Keratinocyte (primary cell): ENCODE results near the gene NPLOC4. TPM values are rescaled to one million over a fixed set of nuclear protein-coding genes. Genes with fewer than 3 reads are reported as not detected.

ENCODE experiments used
- DNase-seq: peaks from one replicate; pipeline ENCODE4 v3.0.0-alpha.2; 2011; ENCODE audit warnings: low read depth, missing footprints, low spot score
- FAIRE-seq: peaks from 2 replicates; lab custom pipeline; 2011; peaks lifted over from hg19 to GRCh38; lab: Jason Lieb, UNC
- H2AFZ ChIP-seq: 2 replicates; pipeline ENCODE4 v1.6.0; 2012; ENCODE audit warnings: low read length, control low read depth, inconsistent platforms; ENCODE audit not compliant: control insufficient read depth
- H3K27ac ChIP-seq: 2 replicates; pipeline ENCODE4 v1.5.1; 2011; ENCODE audit warnings: low read length; ENCODE audit not compliant: control insufficient read depth, insufficient read depth
- H3K27me3 ChIP-seq: 3 replicates; pipeline ENCODE4 v1.6.0; 2011; ENCODE audit warnings: low read length; ENCODE audit not compliant: control insufficient read depth, insufficient read depth; ENCODE audit errors: extremely low read depth
- H3K36me3 ChIP-seq, 2 experiments: 2 replicates in 1 of 2; 3 replicates in 1 of 2; pipeline ENCODE4 v1.5.1; 2011; ENCODE audit warnings: low read length in 2 of 2, mild to moderate bottlenecking in 1 of 2; ENCODE audit not compliant: control insufficient read depth in 2 of 2, insufficient read depth in 2 of 2; ENCODE audit errors: extremely low read depth in 1 of 2
- H3K4me1 ChIP-seq: 3 replicates; pipeline ENCODE4 v1.5.1; 2011; ENCODE audit warnings: low read length; ENCODE audit not compliant: control insufficient read depth, insufficient read depth; ENCODE audit errors: extremely low read depth
- H3K4me2 ChIP-seq: 3 replicates; pipeline ENCODE4 v1.6.0; 2011; ENCODE audit warnings: low read depth, low read length; ENCODE audit not compliant: control insufficient read depth, insufficient read depth; ENCODE audit errors: extremely low read depth
- H3K4me3 ChIP-seq, 3 experiments: fragments of 200-600 bp in 1 of 3; sonication (generic) in 1 of 3; 2 replicates in 2 of 3; 3 replicates in 1 of 3; pipeline ENCODE4 v1.5.1; 2011 to 2016; ENCODE audit warnings: low read length in 3 of 3, mild to moderate bottlenecking in 3 of 3, control low read depth in 2 of 3, inconsistent platforms in 1 of 3, low read depth in 1 of 3, mixed read lengths in 1 of 3, mixed run types in 1 of 3, moderate library complexity in 1 of 3; ENCODE audit not compliant: control insufficient read depth in 2 of 3, insufficient read depth in 2 of 3; ENCODE audit errors: extremely low read depth in 1 of 3
- H3K79me2 ChIP-seq: 2 replicates; pipeline ENCODE4 v1.6.0; 2012; ENCODE audit warnings: low read length; ENCODE audit not compliant: control insufficient read depth, insufficient read depth
- H3K9ac ChIP-seq: 3 replicates; pipeline ENCODE4 v1.6.0; 2011; ENCODE audit warnings: low read length; ENCODE audit not compliant: control insufficient read depth, insufficient read depth; ENCODE audit errors: extremely low read depth
- H3K9me1 ChIP-seq: 3 replicates; pipeline ENCODE4 v1.6.0; 2011; ENCODE audit warnings: low read length; ENCODE audit not compliant: control insufficient read depth, insufficient read depth; ENCODE audit errors: extremely low read depth
- H3K9me3 ChIP-seq: 2 replicates; pipeline ENCODE4 v1.5.1; 2012; ENCODE audit warnings: low read depth, low read length; ENCODE audit not compliant: control insufficient read depth
- H4K20me1 ChIP-seq: 3 replicates; pipeline ENCODE4 v1.6.0; 2011; ENCODE audit warnings: low read length; ENCODE audit not compliant: control insufficient read depth, insufficient read depth; ENCODE audit errors: extremely low read depth
- CTCF ChIP-seq, 3 experiments: IDR thresholded peaks in 1 of 3; conservative IDR thresholded peaks in 1 of 3; optimal IDR thresholded peaks in 1 of 3; 2 replicates in 2 of 3; 3 replicates in 1 of 3; pipeline versions ENCODE3 to v1.5.1; 2011; ENCODE audit warnings: low read length in 3 of 3, mild to moderate bottlenecking in 3 of 3, moderate library complexity in 2 of 3, control low read depth in 1 of 3, inconsistent platforms in 1 of 3; ENCODE audit not compliant: insufficient read depth in 2 of 3; ENCODE audit errors: extremely low read depth in 1 of 3
- EZH2 ChIP-seq: IDR thresholded peaks from one replicate; pipeline ENCODE4 v1.6.1; 2012; ENCODE audit warnings: inconsistent platforms, mild to moderate bottlenecking, low read length, moderate library complexity
- dilution Hi-C: fragments of 300-500 bp; cut with MboI; formaldehyde crosslinking; loops from one replicate; pipeline ENCODE4 v1.7.0; 2020; ENCODE audit warnings: low sequenced_read_pairs; ENCODE audit not compliant: extremely low pct_ligation_motif_present
- polyA plus RNA-seq, 5 experiments: library from polyadenylated mRNA; depleted of rRNA in 3 of 5; stranded (reverse) in 3 of 5; stranded (forward) in 1 of 5; unstranded in 1 of 5; fragments of >200 nt; gene quantifications; 1 replicate in 1 of 5; 2 replicates in 3 of 5; 3 replicates in 1 of 5; pipeline versions ENCODE4 v1.2.1 to v1.2.3, GENCODE V29; 2011 to 2012; ENCODE audit warnings: missing spikeins in 2 of 5, low read depth in 1 of 5, low replicate concordance in 1 of 5

NPLOC4 gene
- polyA plus RNA-seq, 1 donor (not counting 4 experiments of a cell fraction or from before 2014, with no cell fraction given): 64.0 TPM

GRCh38 chr17:81520021-81520901 lies 116.7 kb downstream of the NPLOC4 start:
- DNase-seq (no peak), FAIRE-seq (no peak)
- no peak overlapping the region for H2AFZ ChIP-seq
- H3K9ac ChIP-seq: no peak overlapping the region
- H3K4me2 ChIP-seq: no peak overlapping the region
- H3K27ac ChIP-seq: no peak overlapping the region
- H3K27me3 ChIP-seq: peaks cover 19% of the 10 kb centered on the region
- peaks cover 14% of the 10 kb centered on the region for H3K4me1 ChIP-seq
- H3K36me3 ChIP-seq: no peaks in the 10 kb centered on the region
- no peaks in the 10 kb centered on the region for H3K9me3 ChIP-seq
- dilution Hi-C loops: no loop called here
- H4K20me1 ChIP-seq: peaks cover 3% of the 10 kb centered on the region
- H3K9me1 ChIP-seq: no peaks in the 10 kb centered on the region
- TF ChIP-seq EZH2 (no peak), CTCF (optimal IDR thresholded peaks at IDR 0.05 in 1 of 3, IDR thresholded peaks at IDR 0.05 in 1 of 3, conservative IDR thresholded peaks at IDR 0.05 in 1 of 3; ENCODE audit: extremely low read depth in 1 of 3, insufficient read depth in 2 of 3, low read length in 3 of 3) (no peak)
- no peaks in the 10 kb centered on the region for H3K79me2 ChIP-seq
- H3K4me3 ChIP-seq: peak overlapping the region in 1 of 3 experiments; percentile 27

- dilution Hi-C loops: no loop called here
Observed at GRCh38 chr17:81519284-81520020, 117.5 kb downstream of the NPLOC4 start.

More at GRCh38 chr17:81519284-81520020, 117.5 kb downstream of the NPLOC4 start:
- Histone ChIP-seq H3K79me2 (no peaks in the 10 kb centered on the region), H3K4me3 (peak overlapping the region; percentile 30 to 57 (median 51)), H3K27ac (no peak overlapping the region), H3K9me3 (no peaks in the 10 kb centered on the region), H3K9me1 (no peaks in the 10 kb centered on the region), H3K27me3 (peaks cover 19% of the 10 kb centered on the region), H3K36me3 (no peaks in the 10 kb centered on the region), H3K9ac (peak overlapping the region; percentile 37), H4K20me1 (peaks cover 3% of the 10 kb centered on the region), H3K4me2 (peak overlapping the region; percentile 84), H3K4me1 (peaks cover 14% of the 10 kb centered on the region), H2AFZ (peak overlapping the region; percentile 46)
- DNase-seq: no peak
- no peak for FAIRE-seq
- TF ChIP-seq EZH2: no peak
- peak; percentile 47 to 71 (median 59) for TF ChIP-seq CTCF (optimal IDR thresholded peaks at IDR 0.05 in 1 of 3, IDR thresholded peaks at IDR 0.05 in 1 of 3, conservative IDR thresholded peaks at IDR 0.05 in 1 of 3; ENCODE audit: extremely low read depth in 1 of 3, insufficient read depth in 2 of 3, low read length in 3 of 3)
